Neural progenitor cell (in vitro differentiated cells): ENCODE results near the gene NOTCH1.

Experiments used
- EZH2 ChIP-seq: fragments of 200-600 bp; sonication (generic); IDR thresholded peaks from 2 replicates; pipeline ENCODE4 v1.6.1; 2017; ENCODE audit warnings: antibody characterized with exemption, mild to moderate bottlenecking, moderate library complexity
- EZH2phosphoT487 ChIP-seq: fragments of 200-600 bp; sonication (generic); IDR thresholded peaks from 2 replicates; pipeline ENCODE4 v1.6.1; 2017; ENCODE audit warnings: antibody characterized with exemption
- TF ChIP-seq, protein P1 (sequence below): fragments of 200-600 bp; sonication (generic); IDR thresholded peaks from 2 replicates; pipeline ENCODE4 v1.5.1; 2017; ENCODE audit warnings: antibody characterized with exemption, mild to moderate bottlenecking

DNA sequence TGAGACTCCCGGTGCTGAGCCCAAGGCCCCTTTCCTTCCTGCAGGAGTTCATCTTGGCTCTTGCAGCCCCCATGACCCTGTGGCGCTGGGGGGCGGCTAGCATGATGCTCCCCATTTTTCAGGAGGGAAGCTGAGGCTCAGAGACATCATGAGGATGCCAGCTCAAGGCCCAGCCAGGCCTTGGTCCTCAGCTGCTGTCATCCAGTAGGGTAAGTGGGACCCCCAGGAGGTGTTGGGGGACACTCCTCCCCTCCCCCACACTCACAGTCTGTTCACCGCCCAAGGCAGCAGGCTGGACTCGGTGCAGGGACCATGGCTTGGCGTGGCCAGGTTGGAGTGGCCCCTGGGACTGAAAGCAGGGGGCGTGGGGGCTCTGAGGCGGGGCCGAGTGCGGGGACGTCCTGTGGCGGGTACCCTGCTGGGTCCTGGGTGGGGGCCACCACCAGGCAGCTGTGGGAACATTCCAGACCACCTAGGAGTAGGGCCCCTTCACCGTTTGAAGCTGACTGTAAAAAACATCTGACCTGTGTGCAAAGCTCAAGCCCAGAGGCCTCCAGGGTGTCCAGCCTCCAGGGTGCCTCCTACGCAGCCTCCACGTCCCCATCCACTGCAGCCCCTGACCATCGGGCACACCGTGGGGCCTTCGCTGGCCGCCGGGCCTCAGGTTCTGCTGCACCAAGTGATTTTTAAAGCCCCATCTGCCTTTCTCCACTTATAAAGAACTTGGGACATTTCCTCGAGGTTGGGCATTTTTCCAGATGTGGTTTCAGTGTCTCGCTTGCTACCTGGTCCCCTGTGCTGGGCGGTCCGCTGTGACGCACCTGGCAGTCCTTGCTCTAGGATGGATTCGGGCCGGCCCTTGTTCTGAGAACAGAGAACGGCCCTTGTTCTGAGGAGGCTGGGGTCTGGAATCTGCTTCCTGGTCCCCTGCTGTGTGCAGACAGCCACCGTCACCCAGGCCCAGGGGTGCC, 3.4 kb upstream of the NOTCH1 start:
- TF ChIP-seq, protein P1, sequence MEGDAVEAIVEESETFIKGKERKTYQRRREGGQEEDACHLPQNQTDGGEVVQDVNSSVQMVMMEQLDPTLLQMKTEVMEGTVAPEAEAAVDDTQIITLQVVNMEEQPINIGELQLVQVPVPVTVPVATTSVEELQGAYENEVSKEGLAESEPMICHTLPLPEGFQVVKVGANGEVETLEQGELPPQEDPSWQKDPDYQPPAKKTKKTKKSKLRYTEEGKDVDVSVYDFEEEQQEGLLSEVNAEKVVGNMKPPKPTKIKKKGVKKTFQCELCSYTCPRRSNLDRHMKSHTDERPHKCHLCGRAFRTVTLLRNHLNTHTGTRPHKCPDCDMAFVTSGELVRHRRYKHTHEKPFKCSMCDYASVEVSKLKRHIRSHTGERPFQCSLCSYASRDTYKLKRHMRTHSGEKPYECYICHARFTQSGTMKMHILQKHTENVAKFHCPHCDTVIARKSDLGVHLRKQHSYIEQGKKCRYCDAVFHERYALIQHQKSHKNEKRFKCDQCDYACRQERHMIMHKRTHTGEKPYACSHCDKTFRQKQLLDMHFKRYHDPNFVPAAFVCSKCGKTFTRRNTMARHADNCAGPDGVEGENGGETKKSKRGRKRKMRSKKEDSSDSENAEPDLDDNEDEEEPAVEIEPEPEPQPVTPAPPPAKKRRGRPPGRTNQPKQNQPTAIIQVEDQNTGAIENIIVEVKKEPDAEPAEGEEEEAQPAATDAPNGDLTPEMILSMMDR: no peak
- TF ChIP-seq EZH2 (no peak), EZH2phosphoT487 (no peak)
